Measurements from ENCODE around the gene CTAG1B. TPM values are rescaled to one million over a fixed set of nuclear protein-coding genes. Genes with fewer than 3 reads are reported as not detected.
A peak's percentile ranks its signal among the peaks of the same experiment; 100 is the strongest.
"Not testable (repeated sequence)": the region's sequence is repeated elsewhere in the genome, so short reads cannot be mapped to it uniquely, and the experiment has no call there.

The CTAG1B gene
- total RNA-seq, 2 donors from 2014 or later = not detected

DNA sequence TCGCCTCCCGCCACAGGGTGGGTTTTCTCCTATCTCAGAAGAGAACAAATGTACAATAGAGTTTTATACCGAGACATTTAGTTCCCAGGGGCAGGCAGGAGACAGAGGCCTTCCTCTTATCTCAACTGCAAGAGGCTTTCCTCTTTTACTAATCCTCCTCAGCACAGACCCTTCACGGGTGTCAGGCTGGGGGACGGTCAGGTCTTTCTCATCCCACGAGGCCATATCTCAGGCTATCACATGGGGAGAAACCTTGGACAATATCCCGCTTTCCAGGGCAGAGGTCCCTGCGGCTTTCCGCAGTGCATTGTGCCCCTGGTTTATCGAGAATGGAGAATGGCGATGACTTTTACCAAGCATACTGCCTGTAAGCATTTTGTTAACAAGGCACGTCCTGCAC lies 10.3 kb downstream of the CTAG1B start:
- H3K36me3 Mint-ChIP-seq (ENCODE audit: insufficient read depth in 2 of 2); H3K4me3 Mint-ChIP-seq; DNase-seq; H3K4me1 Mint-ChIP-seq (ENCODE audit: low read depth); ATAC-seq (replicated peaks in 1 of 2); H3K9me3 Mint-ChIP-seq; H3K27ac Mint-ChIP-seq: not testable (repeated sequence)
- H3K27me3 Mint-ChIP-seq (ENCODE audit: low read depth) = peaks cover 13% of the 10 kb centered on the region

DNA sequence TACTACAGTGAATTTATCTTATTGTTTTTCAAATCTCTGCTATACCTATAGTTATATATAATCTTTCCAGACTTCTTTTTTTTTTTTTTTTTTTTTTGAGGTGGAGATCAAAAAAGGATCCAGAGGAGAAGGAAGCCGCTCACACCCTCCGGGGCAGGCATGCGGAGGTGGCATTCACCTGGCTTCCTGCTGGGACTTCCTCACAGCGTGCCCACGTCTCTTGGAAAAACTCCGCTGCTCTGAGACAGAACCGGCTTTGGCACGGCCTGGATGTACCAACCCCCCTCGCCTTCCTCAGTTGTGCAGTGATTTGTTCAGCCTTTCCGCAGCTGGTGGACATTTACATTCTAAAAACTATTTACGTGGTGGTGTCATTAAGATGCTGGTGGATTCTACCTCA lies 11.1 kb downstream of the CTAG1B start:
- not testable (repeated sequence) for H3K4me3 Mint-ChIP-seq; ATAC-seq (replicated peaks in 1 of 2); H3K27ac Mint-ChIP-seq; H3K4me1 Mint-ChIP-seq (ENCODE audit: low read depth); H3K36me3 Mint-ChIP-seq (ENCODE audit: insufficient read depth in 2 of 2); DNase-seq; H3K9me3 Mint-ChIP-seq
- peaks cover 13% of the 10 kb centered on the region for H3K27me3 Mint-ChIP-seq (ENCODE audit: low read depth)

DNA sequence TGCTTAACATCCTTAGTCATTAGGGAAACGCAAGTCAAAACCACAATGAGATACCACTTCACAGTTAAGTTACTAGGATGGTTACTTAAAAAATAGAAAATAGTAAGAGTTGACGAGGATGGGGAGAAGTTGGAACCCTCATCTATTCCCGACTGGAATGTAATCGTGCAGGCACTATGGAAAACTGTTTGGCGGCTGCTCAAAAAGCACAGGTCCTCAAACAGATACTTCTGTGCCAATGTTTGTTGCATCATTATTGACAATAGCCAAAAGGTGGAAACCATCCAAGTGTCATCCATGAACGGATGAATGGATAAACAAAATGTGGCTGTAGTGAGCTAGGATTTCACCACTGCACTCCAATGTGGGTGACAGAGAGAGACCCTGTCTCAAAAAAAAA lies 11.7 kb downstream of the CTAG1B start:
- DNase-seq (no peak), ATAC-seq (replicated peaks in 1 of 2) (peak in 1 of 2 donors; percentile 26)
- Mint-ChIP-seq H3K4me1 (ENCODE audit: low read depth) (peaks cover 10% of the 10 kb centered on the region), H3K27ac (no peak overlapping the region), H3K4me3 (no peak overlapping the region), H3K36me3 (ENCODE audit: insufficient read depth in 2 of 2) (no peaks in the 10 kb centered on the region), H3K9me3 (no peaks in the 10 kb centered on the region), H3K27me3 (ENCODE audit: low read depth) (peaks cover 13% of the 10 kb centered on the region)

DNA sequence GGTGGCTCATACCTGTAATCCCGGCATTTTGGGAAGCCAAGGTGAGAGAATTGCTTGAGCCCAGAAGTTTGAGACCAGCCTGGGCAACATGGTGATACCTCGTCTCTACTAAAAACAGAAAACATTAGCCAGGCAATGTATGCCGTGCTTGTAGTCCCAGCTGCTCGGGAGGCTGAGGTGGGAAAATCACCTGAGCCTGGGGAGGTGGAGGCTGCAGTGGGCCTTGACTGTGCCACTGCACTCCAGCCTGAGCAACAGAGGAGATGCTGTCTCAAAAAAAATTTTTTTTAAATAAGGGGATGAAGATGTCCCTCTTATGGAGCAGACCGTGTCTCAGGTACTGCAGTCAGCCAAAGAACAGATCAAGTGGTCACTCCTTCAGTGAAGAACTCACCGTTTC lies 13.5 kb downstream of the CTAG1B start:
- Mint-ChIP-seq H3K27ac (no peak overlapping the region), H3K4me3 (no peak overlapping the region), H3K27me3 (ENCODE audit: low read depth) (peaks cover 20% of the 10 kb centered on the region), H3K4me1 (ENCODE audit: low read depth) (peaks cover 10% of the 10 kb centered on the region), H3K36me3 (ENCODE audit: insufficient read depth in 2 of 2) (no peaks in the 10 kb centered on the region), H3K9me3 (no peaks in the 10 kb centered on the region)
- ATAC-seq (replicated peaks in 1 of 2) (no peak), DNase-seq (no peak)

DNA sequence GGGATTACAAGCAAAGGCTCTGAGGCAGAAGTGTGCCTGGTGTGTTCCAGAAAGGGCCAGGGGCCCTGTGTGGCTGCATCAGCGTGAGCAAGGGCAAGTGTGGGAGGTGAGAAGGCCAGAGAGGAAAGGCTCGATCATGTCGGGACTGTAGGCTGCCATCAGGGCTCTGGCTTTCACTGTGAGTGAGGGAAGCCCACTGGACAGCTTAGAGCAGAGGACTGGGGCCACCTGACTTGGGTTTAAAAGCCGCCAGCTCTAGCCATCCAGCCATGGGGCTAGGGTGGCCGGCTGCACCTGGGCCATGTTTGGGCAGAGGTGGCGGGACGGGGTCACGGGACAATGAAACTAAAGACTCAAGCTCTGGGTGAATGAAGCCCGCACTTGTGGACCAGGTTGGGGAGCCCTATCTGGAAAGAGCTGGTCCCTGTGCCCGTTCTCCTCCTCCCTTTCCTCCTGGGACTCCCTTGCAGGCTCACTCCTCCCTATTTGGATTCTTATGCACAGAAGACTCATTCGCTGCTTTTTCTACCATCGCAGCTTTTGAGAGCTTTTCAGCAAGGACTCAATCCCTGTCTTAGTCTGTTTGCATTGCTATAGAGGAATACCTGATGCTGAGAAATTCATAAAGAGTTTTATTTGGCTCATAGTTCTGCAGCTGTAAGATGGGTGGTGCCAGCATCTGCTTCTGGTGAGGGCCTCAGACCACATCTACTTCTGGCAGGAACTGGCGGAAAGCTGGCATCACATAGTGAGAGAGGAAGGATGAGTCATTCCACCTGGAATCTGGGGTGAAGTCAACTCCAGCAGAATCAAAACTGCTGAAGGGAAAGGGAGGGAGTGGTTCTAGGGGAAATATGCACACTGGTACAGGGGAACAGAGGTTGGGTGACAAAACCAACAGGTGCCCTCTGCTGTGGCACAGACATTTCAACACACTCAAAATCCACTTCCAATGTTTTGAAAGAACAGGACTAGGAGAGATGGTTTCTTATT lies 15.3 kb downstream of the CTAG1B start:
- DNase-seq = no peak
- no peaks in the 10 kb centered on the region for H3K9me3 Mint-ChIP-seq
- ATAC-seq (replicated peaks in 1 of 2) = no peak
- no peaks in the 10 kb centered on the region for H3K36me3 Mint-ChIP-seq (ENCODE audit: insufficient read depth in 2 of 2)
- H3K27ac Mint-ChIP-seq = no peak overlapping the region
- H3K4me3 Mint-ChIP-seq = no peak overlapping the region
- peaks cover 16% of the 10 kb centered on the region for H3K4me1 Mint-ChIP-seq (ENCODE audit: low read depth)
- H3K27me3 Mint-ChIP-seq (ENCODE audit: low read depth) = peaks cover 20% of the 10 kb centered on the region

DNA sequence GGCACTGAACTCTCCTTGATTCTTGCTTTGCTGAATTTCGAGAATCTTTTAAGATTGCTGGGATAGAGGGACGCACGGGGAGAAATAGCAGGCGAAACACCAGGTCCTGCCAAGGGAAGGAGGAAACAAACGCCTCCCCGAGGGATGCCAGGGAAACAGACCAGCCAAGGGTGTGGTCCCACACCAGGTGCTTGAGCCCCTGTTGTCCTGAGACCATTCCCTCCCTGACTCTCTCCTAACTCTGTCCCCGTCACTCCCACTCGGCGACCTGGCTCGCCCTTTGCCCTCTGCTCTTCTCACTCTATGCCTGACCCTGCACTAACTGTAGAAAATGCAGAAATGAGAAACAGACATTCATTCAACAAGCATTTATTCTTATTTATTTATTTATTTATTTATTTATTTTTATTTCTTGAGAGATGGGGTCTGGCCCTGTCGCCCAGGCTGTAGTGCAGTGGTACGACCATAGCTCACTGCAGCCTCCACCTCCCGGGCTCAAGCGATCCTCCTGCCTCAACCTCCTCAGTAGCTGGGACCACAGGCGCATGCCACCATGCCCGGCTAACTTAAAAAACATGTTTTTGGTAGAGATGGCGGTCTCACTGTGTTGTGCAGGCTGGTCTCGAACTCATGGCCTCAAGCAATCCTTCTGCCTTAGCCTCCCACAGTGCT lies 16.2 kb downstream of the CTAG1B start:
- no peak for DNase-seq
- Mint-ChIP-seq H3K9me3 (no peaks in the 10 kb centered on the region), H3K4me1 (ENCODE audit: low read depth) (peaks cover 16% of the 10 kb centered on the region), H3K27me3 (ENCODE audit: low read depth) (peaks cover 20% of the 10 kb centered on the region), H3K27ac (no peak overlapping the region), H3K4me3 (no peak overlapping the region), H3K36me3 (ENCODE audit: insufficient read depth in 2 of 2) (no peaks in the 10 kb centered on the region)
- ATAC-seq (replicated peaks in 1 of 2) = no peak

DNA sequence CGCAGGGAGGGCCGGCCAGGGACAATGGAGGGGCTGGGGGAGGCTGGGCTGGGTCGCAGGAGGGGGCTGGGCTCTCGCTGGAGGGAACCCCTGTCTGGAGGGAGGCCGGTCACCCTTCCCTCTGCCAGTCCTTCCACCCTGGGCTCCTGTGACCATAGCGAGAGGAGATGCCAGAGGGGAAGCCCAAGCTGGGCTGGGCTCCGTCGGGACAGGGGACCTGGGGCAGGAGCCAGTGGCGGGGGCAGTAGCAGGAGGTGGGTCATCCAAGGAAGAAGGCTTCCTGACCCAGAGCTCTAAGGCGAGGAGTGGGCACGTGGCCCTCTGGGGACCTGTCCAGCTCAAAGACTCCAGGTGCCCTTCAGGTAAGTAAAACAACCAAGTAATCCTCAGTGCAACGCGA lies 16.9 kb downstream of the CTAG1B start:
- no peak overlapping the region for H3K27ac Mint-ChIP-seq
- H3K4me3 Mint-ChIP-seq = no peak overlapping the region
- H3K36me3 Mint-ChIP-seq (ENCODE audit: insufficient read depth in 2 of 2) = no peaks in the 10 kb centered on the region
- DNase-seq = no peak
- no peaks in the 10 kb centered on the region for H3K9me3 Mint-ChIP-seq
- no peak for ATAC-seq (replicated peaks in 1 of 2)
- peaks cover 27% of the 10 kb centered on the region for H3K27me3 Mint-ChIP-seq (ENCODE audit: low read depth)
- peaks cover 16% of the 10 kb centered on the region for H3K4me1 Mint-ChIP-seq (ENCODE audit: low read depth)

DNA sequence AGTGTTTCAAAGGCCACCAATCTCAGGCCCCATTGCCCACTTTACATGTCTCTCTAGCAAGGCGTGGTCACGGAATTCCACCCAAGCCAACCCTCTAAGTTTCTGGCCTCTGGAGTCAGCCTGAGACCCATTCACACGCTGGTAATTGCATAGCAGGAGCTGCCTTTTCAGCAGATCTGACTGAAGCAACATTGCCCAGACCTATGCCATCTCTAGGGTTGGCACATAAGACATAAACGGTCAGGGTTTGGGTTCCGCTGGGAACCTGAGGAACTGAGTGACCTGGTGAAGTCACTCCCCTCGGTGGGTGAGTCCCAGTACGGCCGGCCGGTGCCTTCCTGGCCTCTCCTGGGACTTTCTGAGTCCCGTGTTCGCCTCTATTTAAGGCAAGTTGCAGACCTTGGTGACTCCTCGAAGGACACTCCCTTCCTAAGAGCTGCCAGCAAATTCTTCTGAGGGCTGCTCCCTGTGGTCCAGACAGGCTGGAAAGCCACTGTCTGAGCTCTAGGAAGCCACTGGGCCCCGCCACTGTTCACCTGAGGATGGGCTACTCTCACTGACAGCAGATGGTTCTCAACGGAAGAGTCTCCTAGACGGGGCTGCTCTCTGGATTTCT lies 18.2 kb downstream of the CTAG1B start:
- DNase-seq (no peak), ATAC-seq (replicated peaks in 1 of 2) (no peak)
- peaks cover 21% of the 10 kb centered on the region for H3K27me3 Mint-ChIP-seq (ENCODE audit: low read depth)
- no peak overlapping the region for H3K4me3 Mint-ChIP-seq
- H3K9me3 Mint-ChIP-seq = no peaks in the 10 kb centered on the region
- H3K4me1 Mint-ChIP-seq (ENCODE audit: low read depth) = peaks cover 14% of the 10 kb centered on the region
- no peak overlapping the region for H3K27ac Mint-ChIP-seq
- H3K36me3 Mint-ChIP-seq (ENCODE audit: insufficient read depth in 2 of 2) = no peaks in the 10 kb centered on the region

DNA sequence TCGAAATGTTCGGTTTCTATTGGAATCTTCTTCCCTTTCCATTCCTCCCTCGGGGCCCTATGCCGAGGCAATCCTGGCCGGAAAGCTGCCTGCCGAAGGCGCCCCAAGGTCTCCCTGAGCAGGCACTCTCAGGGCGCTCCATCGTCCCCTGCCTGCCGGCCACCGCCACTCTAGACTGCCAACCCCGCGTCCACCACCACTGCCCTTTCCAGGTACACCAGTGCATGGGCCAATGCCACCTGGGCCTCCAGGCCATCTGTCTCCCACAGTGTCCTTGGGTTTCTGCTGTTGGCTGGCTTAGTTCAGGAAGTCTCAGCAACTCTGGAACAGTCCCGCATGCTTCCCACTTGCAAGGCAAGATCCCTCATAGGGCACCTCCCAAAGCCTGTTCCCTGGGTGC lies 19.6 kb downstream of the CTAG1B start:
- H3K36me3 Mint-ChIP-seq (ENCODE audit: insufficient read depth in 2 of 2) = no peaks in the 10 kb centered on the region
- no peak overlapping the region for H3K27ac Mint-ChIP-seq
- peaks cover 16% of the 10 kb centered on the region for H3K4me1 Mint-ChIP-seq (ENCODE audit: low read depth)
- H3K9me3 Mint-ChIP-seq = no peaks in the 10 kb centered on the region
- ATAC-seq (replicated peaks in 1 of 2) = no peak
- H3K4me3 Mint-ChIP-seq = no peak overlapping the region
- DNase-seq = no peak
- peaks cover 31% of the 10 kb centered on the region for H3K27me3 Mint-ChIP-seq (ENCODE audit: low read depth)

DNA sequence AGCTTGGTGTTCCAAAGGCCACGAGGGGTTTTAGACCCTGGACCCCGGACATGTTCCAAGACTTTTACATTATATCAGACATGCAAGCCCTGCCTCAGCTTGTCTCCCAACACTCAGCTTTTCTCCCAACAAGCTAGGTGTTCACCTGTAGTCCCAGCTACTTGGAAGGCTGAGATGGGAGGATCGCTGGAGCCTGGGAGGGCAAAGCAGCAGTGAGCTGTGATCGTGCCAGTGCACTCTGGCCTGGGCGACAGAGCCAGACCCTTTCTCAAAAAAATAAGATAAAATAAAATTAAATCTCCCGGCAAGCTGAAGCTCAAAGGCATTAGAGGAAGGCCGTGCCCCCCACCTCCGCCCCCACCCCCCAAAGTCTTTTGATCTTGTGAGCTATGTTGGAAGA lies 20.4 kb downstream of the CTAG1B start:
- Mint-ChIP-seq H3K4me1 (ENCODE audit: low read depth) (peaks cover 16% of the 10 kb centered on the region), H3K27ac (no peak overlapping the region), H3K27me3 (ENCODE audit: low read depth) (peaks cover 36% of the 10 kb centered on the region), H3K36me3 (ENCODE audit: insufficient read depth in 2 of 2) (no peaks in the 10 kb centered on the region), H3K9me3 (no peaks in the 10 kb centered on the region), H3K4me3 (no peak overlapping the region)
- DNase-seq (no peak), ATAC-seq (replicated peaks in 1 of 2) (no peak)

DNA sequence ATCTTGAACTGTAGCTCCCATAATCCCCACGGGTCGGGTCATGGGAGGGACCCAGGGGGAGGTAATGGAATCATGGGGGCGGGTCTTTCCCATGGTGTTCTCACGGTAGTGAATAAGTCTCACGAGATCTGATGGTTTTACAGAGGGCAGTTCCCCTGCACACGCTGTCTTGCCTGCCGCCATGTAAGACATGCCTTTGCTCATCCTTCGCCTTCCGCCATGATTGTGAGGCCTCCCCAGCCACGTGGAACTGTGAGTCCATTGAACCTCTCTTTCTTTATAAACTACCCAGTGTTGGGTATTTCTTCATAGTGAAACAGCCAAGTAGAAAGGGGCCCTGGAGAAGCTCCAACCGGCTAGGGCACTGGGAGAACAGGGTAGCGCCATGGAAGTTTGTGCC lies 21.9 kb downstream of the CTAG1B start:
- Mint-ChIP-seq H3K27me3 (ENCODE audit: low read depth) (peaks cover 41% of the 10 kb centered on the region), H3K9me3 (peaks cover 2 to 3% of the 10 kb centered on the region in 2 donors), H3K36me3 (ENCODE audit: insufficient read depth in 2 of 2) (peaks cover 0 to 2% of the 10 kb centered on the region in 2 donors), H3K27ac (no peak overlapping the region), H3K4me1 (ENCODE audit: low read depth) (peaks cover 16% of the 10 kb centered on the region), H3K4me3 (no peak overlapping the region)
- DNase-seq (no peak), ATAC-seq (replicated peaks in 1 of 2) (no peak)

DNA sequence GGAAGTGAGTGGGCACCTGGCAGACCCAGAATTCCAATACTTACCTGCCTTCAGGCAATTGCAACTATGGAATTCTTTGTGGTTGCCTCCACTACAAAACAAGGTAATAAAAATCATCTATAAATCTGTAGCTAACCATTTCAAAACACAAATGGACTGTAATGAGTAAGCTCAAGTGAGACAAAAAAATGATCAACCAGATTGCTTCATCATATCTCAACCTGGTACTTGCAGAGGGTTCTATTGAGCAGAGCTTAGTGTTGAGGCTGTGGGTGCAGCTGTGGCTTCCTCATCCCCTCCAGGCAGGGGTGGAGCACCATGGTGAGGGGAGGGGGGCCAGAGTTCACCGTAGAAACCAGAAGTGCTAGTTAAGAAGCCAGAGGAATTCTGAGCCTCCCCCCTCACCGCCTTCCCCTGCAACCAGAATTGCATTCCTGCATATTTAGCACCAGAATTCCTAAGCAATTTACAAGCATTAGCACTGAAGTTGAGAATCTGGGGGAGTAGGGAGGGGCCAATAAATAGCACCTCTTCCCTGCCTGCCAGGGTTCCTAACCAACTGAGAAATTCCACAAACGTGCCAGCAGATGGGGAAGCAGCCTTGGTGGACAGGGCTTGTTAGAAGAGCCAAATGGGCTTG lies 22.7 kb downstream of the CTAG1B start:
- ATAC-seq (replicated peaks in 1 of 2) = peak; percentile 83 to 91
- H3K36me3 Mint-ChIP-seq (ENCODE audit: insufficient read depth in 2 of 2) = peaks cover 0 to 3% of the 10 kb centered on the region in 2 donors
- H3K27me3 Mint-ChIP-seq (ENCODE audit: low read depth) = peaks cover 36% of the 10 kb centered on the region
- H3K27ac Mint-ChIP-seq = no peak overlapping the region
- H3K4me3 Mint-ChIP-seq = no peak overlapping the region
- DNase-seq = peak; percentile 9 to 27
- peaks cover 16% of the 10 kb centered on the region for H3K4me1 Mint-ChIP-seq (ENCODE audit: low read depth)
- H3K9me3 Mint-ChIP-seq = peaks cover 3% of the 10 kb centered on the region in 2 donors

Measured in activated T-cell treated with anti-CD3 and anti-CD28 coated beads, Interleukin-2, amount 50 U/mL, for 72 hours (primary cell).